CD4-positive, alpha-beta T cell treated with Interleukin-17A for 4 hours (primary cell): ENCODE measurements around the gene VARS2.
A peak's percentile ranks its signal among the peaks of the same experiment; 100 is the strongest.

Experiments
- DNase-seq: peaks from one replicate; pipeline ENCODE4 v3.0.0-alpha.2; 2020; ENCODE audit warnings: mixed read lengths

Gene VARS2

DNA sequence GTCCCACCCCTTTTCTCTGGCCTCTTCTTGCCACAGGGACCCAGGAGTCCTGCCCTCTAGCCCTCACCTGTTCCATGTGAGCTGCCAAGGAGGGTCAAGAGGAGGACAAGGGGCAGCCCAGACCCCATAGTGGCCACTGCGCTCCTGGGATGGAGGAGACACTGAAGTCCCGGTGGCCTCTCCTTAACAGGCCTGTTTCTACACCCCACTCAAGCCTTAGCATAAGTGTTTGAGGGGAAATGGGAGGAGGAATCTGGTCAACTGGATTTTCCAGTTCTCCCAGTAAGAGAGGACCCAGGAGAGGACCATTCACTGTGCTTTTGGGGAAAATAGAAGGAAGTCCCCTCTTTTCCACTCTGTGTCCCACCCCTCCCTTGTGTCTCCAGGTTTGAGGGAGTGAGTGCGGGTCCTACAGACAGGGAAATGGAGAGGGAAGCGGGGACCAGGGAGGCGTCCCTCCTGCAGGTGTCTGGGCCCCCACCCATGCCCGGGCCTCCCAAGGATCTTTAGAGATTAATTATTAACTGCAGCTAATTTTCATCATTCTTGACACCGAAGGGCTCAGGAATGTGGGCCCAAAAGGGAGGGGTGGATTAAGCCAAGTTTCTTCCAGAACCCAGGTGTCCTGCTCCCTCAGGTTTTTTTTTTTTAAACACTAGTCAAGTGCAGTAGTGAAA, 18.1 kb downstream of the VARS2 start, which contains the start of gene SFTA2:
Gene SFTA2 (minus strand): TSS at position 202 of the 677 bp plus-strand sequence. CDS start 74 bp downstream, at position 128.
- DNase-seq = no peak

DNA sequence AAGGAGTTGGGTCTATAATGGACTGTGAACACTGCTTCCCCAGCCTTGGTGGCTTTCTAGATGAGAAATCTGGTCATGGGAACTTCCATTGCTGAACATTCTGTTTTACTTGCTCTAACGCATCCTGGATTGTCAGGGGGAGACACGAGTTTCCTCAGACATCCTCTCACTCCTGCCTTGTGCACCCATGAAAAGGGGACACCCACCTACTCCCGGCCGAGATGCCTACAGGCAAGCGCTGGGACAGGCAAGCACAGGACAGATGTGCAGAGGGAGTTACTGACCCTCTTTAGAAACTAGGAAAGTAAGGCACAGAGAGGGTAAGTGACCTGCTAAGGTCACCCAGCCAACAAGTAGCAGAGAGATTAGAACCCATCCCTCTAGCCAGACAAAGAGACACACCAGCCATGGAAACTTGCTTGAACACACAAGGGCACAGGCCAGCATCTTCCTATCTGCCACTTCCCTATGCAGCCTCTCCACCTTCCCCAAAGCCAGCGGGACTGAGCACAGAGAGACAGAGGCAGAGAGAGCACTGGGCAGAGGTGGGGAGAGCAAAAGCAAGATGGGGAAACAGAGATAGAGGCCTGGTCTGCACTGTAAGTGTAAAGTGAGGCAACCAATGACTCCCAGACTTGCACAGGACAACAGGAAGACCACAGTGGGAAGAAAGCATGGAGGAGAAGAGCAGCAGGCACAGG, 18.8 kb downstream of the VARS2 start:
- no peak for DNase-seq

DNA sequence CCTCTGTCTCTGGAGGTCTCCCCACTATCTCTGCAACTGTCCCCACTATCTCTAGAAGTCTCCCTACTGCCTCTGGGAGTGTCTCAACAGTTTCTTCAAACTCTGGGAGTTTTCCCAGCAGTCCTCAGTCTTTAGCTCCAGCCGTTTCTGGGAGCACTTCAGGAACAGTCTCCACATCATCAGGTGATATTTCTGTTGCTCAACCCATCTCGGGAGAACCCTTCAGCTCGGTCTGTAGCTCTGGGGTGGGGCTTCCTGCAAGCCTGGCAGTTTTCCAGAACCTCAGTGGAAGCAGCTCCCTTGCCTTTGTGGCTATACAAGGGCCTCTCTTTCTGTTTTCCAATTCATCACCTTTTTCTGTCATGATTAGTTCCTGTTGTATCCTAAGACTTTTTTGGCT, 21.0 kb downstream of the VARS2 start:
- DNase-seq = peak; percentile 8

DNA sequence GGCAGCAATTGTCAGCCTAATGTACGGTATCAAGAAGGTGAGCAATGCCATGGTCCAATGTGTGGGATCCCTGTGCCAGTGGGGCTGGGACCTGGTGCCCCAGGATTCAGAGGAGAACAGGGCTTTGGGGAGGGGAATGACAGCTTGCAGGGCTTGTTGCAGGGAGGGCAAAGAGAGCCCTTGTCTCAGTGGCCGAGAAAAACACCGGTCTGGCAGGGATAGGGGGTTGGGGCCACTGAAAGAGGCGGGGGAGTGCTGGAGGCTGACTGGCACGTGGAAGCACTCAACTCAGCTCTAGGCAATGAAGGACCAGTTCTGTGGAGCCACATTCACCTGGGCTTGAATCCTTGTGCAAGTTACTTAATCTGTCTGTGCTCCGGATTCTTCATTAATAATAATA, 23.2 kb downstream of the VARS2 start:
- no peak for DNase-seq

DNA sequence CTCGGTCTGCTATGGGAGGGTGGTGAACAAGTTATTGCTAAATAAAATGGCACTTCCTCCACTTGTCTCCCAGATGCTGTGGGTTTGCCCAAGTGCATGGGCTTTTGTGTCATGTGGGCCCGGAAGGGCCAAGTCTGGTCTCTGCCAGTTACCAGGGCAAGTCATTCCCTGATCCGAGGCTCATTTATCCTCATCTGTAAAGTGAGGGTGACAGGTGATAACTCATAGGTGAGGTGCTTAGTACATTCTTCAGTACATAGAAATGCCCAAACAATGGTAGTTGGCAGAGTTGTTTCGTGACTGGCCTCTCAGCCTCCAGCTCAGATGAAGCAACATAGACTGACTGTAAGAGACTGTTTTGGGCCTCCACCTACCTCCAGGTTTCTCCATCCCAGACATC, 24.7 kb downstream of the VARS2 start:
- no peak for DNase-seq

DNA sequence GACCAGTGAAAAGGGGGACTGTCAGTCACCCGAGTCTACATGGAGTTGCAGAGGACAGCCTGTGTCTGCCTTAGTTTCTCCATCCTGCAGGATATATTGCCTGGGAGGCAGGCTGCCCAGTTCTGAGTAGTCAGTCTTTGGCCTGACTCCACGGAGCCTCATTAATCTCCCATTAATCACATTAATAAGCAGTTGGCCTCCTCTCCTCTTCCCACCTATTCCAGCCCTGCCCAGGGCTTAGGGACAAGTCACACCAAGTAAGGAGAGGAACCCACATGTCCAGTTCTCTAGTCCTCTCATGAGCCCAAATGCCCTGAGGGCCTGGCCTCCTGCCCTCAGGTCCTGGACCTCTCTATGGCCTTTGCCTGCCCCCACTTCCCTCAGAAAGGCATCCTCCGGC, 25.4 kb downstream of the VARS2 start:
- DNase-seq = no peak

DNA sequence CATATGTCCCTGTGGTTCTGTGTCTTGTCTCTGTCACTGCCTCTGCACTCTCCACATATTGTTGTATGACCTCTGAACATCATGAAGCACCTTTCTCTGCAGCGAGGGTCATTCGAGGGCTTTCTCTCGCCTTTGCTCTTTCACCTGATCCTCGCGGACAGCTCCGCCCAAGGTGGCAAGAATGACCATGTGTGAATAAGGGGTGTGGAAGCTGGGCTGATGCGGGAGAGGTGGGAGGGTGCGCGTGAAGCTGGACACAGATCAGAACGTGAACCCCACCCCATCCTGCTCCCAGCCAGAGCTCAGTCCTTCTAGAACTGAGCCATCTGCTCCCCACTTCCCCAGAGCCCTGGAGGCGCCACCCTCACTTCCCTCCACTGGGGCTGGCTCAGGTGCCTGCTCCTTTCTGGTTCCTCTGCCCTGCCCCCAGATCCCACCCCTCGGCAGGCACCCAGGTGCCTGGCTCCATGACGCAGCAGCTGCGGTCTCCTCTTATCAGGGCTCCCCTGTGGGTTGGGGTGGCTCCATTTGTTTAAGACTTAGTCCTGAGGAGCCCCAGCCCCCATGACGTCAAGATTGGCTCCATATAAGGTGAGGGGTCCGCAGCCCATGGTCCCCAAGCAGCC, 26.4 kb downstream of the VARS2 start, which contains the start of gene MUCL3:
Gene MUCL3 (plus strand): TSS at position 613 of the 626 bp plus-strand sequence. CDS start 27 bp downstream, outside the sequence.
- DNase-seq = no peak

DNA sequence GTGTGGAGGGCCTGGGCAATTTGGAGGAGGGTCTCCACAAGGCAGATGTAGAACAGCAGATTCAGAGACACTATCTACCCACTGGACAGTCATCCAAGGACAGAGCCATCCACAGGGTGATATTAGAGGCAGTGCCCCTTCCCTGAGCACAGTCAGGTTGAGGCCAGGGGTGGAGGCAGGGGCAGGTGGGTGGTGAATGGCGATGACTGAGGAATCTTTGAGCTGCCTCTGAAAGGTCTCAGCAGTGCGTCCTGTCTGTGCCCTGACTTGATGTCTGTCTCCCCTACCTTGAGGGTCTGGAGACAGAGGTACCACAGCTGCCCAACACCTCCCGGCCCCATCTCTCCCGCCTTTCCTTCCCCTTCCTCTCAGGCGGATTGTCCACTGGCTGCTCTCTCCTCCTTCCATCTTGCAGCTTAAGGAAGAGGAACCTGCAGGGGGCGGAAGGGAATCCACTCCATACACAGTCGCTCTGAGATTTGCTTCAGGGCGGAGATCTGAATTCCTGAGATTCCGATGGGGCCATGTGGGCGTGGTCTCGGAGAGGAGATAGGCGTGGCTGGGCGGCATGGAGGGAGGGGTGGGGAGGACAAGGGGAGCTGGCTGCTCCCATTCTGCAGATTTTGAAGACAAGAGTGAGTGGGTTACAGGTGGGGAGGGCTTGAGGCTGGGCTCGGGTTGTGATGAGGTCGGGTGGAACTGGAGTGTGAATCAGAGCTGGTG, 28.5 kb downstream of the VARS2 start:
- DNase-seq = peak; percentile 19

DNA sequence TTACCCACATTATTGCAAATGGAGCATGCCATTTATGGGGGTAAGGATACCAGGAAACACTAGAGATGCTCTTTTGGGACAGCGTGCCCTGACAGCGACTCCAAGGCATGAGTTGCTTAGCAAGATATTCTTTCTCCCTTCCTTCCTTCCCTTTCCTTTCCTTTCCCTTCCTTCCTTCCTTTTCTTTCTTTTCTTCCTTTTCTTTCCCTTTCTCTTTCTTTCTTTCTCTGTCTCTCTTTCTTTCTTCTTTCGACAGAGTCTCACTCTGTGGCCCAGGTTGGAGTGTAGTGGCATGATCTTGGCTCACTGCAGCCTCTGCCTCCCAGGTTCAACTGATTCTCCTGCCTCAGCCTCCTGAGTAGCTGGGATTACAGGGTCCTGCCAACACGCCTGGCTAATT, 30.0 kb downstream of the VARS2 start:
- DNase-seq = no peak

DNA sequence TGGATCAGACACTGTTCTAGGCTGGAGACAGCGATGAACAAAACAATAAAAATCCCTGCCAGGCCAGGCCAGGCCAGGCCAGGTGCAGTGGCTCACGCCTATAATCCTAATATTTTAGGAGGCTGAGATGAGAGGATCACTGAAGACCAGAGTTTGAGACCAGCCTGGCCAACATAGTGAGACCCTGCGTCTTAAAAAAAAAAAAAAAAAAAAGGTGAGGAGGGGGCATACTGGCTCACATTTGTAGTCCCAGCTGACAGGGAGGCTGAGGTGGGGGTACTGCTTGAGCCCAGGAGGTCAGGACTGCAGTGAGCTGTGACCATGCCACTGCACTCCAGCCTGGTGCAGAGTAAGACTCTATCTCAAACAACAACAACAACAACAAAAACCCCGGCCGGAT, 31.2 kb downstream of the VARS2 start:
- DNase-seq = no peak

DNA sequence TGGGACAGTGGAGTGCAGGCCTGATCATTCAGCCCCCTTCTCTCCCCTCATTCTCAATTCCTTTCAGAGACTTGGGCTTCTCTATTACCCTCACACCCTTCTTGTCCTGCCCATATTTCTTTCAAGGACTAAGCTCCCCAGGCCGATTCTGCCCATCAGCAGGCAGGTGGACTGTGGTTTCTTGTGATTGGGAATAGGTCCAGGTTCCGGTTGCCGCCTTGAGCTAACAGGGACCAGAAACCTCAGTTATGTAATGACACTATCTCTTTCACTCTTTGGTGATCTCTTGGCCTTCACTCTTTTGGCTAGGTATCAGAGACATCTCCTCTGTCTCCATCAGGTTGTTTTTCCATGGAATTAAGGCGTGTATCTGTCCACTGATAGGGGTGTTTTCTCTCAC, 33.2 kb downstream of the VARS2 start:
- DNase-seq = no peak

DNA sequence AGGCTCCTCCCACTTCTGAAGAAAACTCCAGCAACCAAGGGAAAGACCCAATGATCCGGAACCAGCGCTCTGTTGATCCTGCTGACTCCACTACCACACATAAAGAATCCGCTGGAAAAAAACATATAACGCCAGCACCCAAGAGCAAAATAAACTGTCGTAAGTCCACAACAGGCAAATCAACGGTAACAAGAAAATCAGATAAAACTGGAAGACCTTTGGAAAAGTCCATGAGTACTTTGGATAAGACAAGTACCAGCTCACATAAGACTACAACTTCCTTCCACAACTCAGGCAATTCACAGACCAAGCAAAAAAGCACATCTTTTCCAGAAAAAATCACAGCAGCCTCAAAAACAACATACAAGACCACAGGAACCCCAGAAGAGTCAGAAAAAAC, 34.8 kb downstream of the VARS2 start:
- no peak for DNase-seq

DNA sequence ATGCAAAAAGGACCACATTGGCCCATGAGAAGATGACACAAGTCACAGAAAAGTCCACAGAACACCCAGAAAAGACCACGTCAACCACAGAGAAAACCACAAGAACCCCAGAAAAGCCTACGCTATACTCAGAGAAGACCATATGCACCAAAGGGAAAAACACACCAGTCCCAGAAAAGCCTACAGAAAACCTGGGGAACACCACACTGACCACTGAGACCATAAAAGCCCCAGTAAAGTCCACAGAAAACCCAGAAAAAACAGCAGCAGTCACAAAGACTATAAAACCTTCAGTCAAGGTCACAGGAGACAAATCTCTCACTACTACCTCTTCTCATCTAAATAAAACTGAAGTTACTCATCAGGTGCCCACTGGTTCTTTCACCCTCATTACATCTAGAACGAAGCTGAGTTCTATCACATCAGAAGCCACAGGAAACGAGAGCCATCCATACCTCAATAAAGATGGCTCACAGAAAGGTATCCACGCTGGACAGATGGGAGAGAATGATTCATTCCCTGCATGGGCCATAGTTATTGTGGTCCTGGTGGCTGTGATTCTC, 38.0 kb downstream of the VARS2 start:
- no peak for DNase-seq

DNA sequence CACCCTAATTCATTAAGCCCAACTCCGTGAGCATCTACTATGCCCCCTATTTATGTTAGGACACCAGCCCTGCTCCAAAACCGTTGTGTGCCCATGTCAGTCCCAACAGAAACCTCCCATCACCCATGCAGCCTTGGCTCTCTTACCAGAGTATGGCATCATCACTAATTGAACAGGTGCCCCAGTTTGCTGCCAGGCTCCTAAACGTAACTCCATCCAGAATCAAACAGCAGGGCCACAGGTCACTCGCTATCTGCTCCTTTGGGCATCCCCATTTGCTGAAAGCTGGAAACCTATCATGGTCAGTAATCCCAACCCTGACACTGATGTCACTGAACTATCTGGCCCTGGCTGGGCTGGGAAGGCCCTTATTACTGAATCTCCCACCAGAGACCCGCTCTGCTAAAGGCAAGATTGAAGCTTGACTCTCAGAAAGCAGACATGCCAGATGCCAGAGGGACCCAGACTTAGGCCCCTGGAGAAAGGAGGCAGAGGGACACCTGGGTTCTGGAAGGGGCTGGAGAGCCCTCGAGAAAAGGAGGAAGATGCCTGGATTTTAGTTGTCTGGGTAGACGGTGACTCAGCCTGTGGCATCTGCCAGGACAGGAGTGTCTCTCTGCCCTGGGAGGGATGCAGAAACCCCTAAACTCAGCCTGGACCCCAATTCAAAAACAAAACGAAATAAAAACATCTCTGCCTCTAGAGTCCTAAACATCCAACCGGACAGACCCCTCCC, 40.8 kb downstream of the VARS2 start:
- DNase-seq = no peak

DNA sequence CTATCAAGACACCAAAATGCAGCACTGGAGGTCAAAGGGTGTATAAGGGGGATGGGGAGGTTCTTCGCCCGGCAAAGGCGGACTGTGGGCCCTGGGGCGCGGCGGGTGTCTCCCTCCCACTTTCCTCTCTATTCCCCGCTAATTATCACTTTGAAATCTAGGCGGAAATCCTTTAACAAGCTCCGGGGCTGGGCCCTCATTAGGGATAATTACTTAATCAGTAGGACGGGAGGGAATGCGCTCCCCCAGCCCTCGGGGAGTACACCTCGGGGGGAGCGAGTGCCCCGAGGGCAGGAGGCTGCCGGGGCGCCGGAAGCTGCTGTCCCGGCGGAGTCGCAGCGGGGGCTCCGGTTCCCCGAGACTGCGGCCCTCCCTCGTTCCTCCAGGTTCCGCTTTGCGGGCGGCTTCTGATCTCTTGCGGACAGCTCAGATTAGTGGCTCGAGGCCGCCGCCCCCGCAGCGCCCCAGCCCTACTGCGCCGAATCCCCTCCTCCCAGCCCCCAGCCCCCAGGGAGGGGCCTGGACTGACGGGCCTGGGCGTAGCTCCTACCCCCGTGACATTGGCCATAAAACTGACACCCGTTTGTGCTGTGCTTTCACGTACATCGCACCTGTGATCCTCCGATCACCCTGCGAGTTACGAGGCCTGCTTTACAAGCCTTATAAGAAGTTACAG, 41.5 kb downstream of the VARS2 start:
- DNase-seq = peak; percentile 72

DNA sequence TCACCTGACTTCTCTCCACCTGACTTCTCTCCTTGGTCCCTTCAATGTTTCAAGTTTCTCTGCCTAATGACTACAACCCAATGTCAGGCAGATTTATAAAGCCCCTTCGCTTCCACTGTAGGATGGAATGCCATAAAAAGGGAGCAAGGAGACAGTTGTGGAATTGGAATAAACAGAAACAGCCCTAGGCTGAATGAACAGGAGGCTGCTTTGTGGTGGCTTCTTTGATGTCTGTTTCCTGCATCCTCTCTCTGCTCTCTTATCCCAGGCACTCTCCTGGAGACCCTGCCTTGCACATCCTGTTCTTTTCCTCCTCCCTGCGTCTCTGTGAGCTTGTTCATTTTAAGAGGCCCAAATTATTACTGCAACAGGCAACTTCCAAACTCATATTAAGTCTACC, 43.7 kb downstream of the VARS2 start:
- no peak for DNase-seq

DNA sequence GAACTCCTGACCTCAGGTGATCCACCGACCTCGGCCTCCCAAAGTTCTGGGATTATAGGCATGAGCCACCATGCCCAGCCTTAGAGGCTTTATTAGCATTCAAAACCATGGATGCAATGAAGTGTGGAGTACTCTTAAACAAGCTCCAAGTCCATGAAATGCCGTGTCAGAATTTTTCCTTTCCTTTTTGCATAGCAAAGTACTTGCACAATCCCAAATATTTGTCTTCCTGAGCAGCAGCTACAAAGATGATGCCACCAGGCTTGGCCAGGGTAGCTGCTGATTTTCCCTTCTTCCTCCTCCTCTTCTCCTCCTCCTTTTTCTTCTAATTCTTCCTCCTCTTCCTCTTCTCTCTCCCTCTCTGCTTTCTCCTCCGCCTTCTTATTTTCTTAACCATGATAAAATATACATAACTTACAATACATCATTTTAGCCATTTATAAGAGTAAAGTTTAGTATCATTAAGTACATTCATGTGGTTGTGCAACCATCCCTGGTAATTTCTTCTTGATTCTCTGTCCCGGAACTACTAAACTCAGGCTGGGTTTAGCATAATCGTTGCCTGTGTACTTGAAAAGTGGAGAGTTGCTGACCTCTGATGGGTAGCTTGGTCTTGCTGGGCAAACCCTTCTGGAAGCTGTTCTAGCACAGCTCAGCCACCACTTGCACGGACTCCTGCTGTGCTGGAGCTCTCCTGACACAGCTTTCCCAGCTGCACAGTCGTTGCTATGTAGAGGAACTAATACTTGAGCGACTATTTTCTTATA, 47.1 kb downstream of the VARS2 start:
- no peak for DNase-seq

DNA sequence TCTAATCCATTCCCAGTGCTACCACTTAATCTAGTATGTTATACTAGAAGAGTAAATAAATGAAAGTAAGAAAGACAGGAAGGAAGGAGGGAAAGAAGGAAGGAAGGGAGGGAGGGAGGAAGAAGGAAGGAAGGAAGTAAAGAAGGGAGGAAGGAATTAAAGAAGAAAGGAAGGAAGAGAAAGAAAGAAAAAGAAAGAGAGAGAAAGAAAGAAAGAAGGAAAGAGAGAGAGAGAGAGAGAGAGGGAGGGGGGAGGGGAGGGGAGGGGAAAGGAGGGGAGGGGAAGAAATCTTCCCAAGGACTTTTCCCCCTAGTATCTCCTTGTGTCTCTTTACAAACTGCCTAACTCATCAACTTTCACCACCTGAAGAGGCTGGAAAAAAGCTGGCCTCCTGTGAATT, 48.7 kb downstream of the VARS2 start:
- no peak for DNase-seq

DNA sequence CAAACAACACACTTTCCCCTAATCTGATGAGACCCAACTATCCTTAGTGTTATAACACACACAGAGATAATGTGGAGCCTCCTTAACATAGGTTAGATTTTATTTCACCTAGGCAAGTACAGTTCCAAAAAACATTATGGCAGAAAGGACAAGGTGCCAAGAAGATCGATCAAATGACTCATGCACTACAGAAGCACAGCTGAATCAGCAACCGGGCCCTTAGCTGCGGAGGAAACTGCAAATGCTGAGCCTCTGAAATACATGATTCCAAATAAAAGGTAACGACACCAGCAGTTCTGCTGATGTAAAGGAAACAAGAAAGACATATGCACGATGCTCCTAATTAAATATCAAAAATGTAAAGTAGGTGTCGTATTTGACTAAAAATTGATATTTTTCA, 49.6 kb downstream of the VARS2 start:
- DNase-seq = no peak

DNA sequence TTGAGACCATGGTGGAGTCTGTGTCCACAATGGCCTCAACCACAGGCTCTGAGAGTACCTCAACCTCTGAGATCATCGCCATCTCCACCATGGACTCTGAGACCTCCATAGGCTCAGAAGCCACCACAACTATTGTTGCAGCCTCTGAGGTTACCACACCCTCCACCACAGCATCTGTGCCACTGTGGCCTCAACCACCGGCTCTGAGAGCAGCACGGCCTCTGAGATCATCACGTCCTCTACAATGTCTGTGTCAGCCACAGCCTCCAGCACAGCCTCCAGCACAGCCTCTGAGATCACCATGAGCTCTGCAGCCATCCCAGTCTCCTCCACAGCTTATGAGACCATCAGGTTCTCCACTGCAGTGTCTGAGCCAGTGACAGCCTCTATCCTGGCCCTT, 50.0 kb downstream of the VARS2 start:
- no peak for DNase-seq

DNA sequence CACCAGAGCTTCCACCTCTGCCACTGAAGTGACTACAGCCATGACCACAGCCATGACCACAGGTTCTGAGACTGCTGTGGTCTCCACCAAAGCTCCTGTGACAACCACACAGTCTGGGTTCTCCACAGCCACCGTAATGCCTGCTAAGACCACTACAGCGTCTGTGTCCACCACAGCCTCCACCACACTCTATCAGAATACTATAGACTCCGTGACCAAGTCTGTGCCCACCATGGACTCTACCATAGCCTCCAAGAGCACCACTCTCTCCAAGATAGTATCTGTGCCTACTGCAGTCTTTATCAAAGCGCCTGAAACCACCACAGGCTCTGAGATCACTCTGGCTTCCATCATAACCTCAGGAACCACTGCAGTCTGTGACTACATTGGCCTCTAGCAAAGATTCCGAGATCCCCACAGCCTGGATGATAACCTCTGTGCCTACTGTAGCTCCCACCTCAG, 51.1 kb downstream of the VARS2 start:
- no peak for DNase-seq
